GM20431 (cell line): ENCODE data around the gene NUTM2B.
"Not testable (repeated sequence)": the region's sequence is repeated elsewhere in the genome, so short reads cannot be mapped to it uniquely, and the experiment has no call there.

Experiments used
- in situ Hi-C: fragments of 300-500 bp; cut with MseI, MboI; formaldehyde crosslinking; loops from one replicate; pipeline ENCODE4 v1.15.0; 2020; ENCODE audit warnings: low sequenced_read_pairs; ENCODE audit not compliant: unreplicated experiment

NUTM2B gene

GRCh38 chr10:79702927-79703326 lies at the start of gene NUTM2B:
NUTM2B (plus strand) TSS chr10:79703227; CDS start chr10:79703610, 383 bp downstream.
- in situ Hi-C loops, result not testable (repeated sequence)

GRCh38 chr10:79663287-79663686 lies 39.7 kb upstream of the NUTM2B start:
- in situ Hi-C loops, result not testable (repeated sequence)

GRCh38 chr10:79664686-79665085 lies 38.3 kb upstream of the NUTM2B start:
- in situ Hi-C loops, result not testable (repeated sequence)

GRCh38 chr10:79669248-79669788 lies 33.7 kb upstream of the NUTM2B start:
- in situ Hi-C loops, result not testable (repeated sequence)

- in situ Hi-C loops, result not testable (repeated sequence)
These were observed 28.1 kb upstream of the NUTM2B start for GRCh38 chr10:79674878-79675277.

- in situ Hi-C loops, result not testable (repeated sequence)
These were observed 19.8 kb upstream of the NUTM2B start for GRCh38 chr10:79683026-79683883.

GRCh38 chr10:79683884-79684720 lies 18.9 kb upstream of the NUTM2B start:
- in situ Hi-C loops, result not testable (repeated sequence)

GRCh38 chr10:79685044-79685685 lies 17.9 kb upstream of the NUTM2B start:
- in situ Hi-C loops, result not testable (repeated sequence)

- in situ Hi-C loops, result not testable (repeated sequence)
These were observed 16.4 kb upstream of the NUTM2B start for GRCh38 chr10:79686595-79686994.

- in situ Hi-C loops, result not testable (repeated sequence)
These were observed 15.4 kb upstream of the NUTM2B start for GRCh38 chr10:79687406-79688150.

GRCh38 chr10:79688798-79689197 lies 14.2 kb upstream of the NUTM2B start:
- in situ Hi-C loops, result not testable (repeated sequence)

GRCh38 chr10:79696596-79696995 lies 6.4 kb upstream of the NUTM2B start:
- in situ Hi-C loops, result not testable (repeated sequence)

GRCh38 chr10:79697141-79697540 lies 5.9 kb upstream of the NUTM2B start:
- in situ Hi-C loops, result not testable (repeated sequence)

- in situ Hi-C loops, result not testable (repeated sequence)
These were observed 2.6 kb upstream of the NUTM2B start for GRCh38 chr10:79700381-79700944.

- in situ Hi-C loops, result not testable (repeated sequence)
These were observed 4.0 kb downstream of the NUTM2B start for GRCh38 chr10:79707017-79707416.

GRCh38 chr10:79714976-79715375 lies 11.9 kb downstream of the NUTM2B start:
- in situ Hi-C loops, result not testable (repeated sequence)

- in situ Hi-C loops, result not testable (repeated sequence)
These were observed 14.0 kb downstream of the NUTM2B start for GRCh38 chr10:79716917-79717579.

- in situ Hi-C loops, result not testable (repeated sequence)
These were observed 17.0 kb downstream of the NUTM2B start for GRCh38 chr10:79720000-79720399.

- in situ Hi-C loops, result not testable (repeated sequence)
These were observed 23.6 kb downstream of the NUTM2B start for GRCh38 chr10:79726620-79727019.
